ENCODE data around the gene CAB39. TPM values are rescaled to one million over a fixed set of nuclear protein-coding genes. Genes with fewer than 3 reads are reported as not detected.
"Not testable (repeated sequence)": the region's sequence is repeated elsewhere in the genome, so short reads cannot be mapped to it uniquely, and the experiment has no call there.

Gene CAB39
- polyA plus RNA-seq, 1 donor = 90.3 TPM

GRCh38 chr2:230681171-230681545 is 31.5 kb upstream of the CAB39 start:
- no peak for DNase-seq

GRCh38 chr2:230682546-230682945 is 30.1 kb upstream of the CAB39 start:
- no peak for DNase-seq

- DNase-seq = no peak
These were observed 28.1 kb upstream of the CAB39 start for GRCh38 chr2:230684270-230685168.

GRCh38 chr2:230685178-230685577 is 27.5 kb upstream of the CAB39 start:
- no peak for DNase-seq

- no peak for DNase-seq
These were observed 25.1 kb upstream of the CAB39 start for GRCh38 chr2:230687498-230687897.

GRCh38 chr2:230688490-230688889 is 24.2 kb upstream of the CAB39 start:
- DNase-seq = no peak

GRCh38 chr2:230690439-230690838 is 22.2 kb upstream of the CAB39 start:
- DNase-seq = no peak

- no peak for DNase-seq
These were observed 21.5 kb upstream of the CAB39 start for GRCh38 chr2:230691005-230691647.

- DNase-seq = no peak
These were observed 19.9 kb upstream of the CAB39 start for GRCh38 chr2:230692760-230693159.

- no peak for DNase-seq
These were observed 19.2 kb upstream of the CAB39 start for GRCh38 chr2:230693411-230693810.

GRCh38 chr2:230694241-230694640 is 18.4 kb upstream of the CAB39 start:
- DNase-seq = no peak

- no peak for DNase-seq
These were observed 17.1 kb upstream of the CAB39 start for GRCh38 chr2:230695551-230695950.

- DNase-seq = no peak
These were observed 16.0 kb upstream of the CAB39 start for GRCh38 chr2:230696670-230697069.

- DNase-seq = no peak
These were observed 15.0 kb upstream of the CAB39 start for GRCh38 chr2:230697676-230698075.

- DNase-seq = not testable (repeated sequence)
These were observed 13.9 kb upstream of the CAB39 start for GRCh38 chr2:230698753-230699152.

GRCh38 chr2:230700447-230700846 is 12.2 kb upstream of the CAB39 start:
- DNase-seq = no peak

- no peak for DNase-seq
These were observed 11.3 kb upstream of the CAB39 start for GRCh38 chr2:230701308-230701707.

GRCh38 chr2:230702457-230702856 is 10.2 kb upstream of the CAB39 start:
- DNase-seq = not testable (repeated sequence)

GRCh38 chr2:230703514-230703913 is 9.1 kb upstream of the CAB39 start:
- DNase-seq = no peak

GRCh38 chr2:230706053-230706521 is 6.6 kb upstream of the CAB39 start:
- no peak for DNase-seq

GRCh38 chr2:230706966-230707365 is 5.7 kb upstream of the CAB39 start:
- no peak for DNase-seq

GRCh38 chr2:230708204-230708603 is 4.4 kb upstream of the CAB39 start:
- DNase-seq = no peak

GRCh38 chr2:230711224-230711623 is 1.4 kb upstream of the CAB39 start:
- DNase-seq = no peak
